Prostate gland (tissue), 2 donors: ENCODE results near the gene OSBPL8.

Experiments used
- POLR2A ChIP-seq: fragments of 450-650 bp; IDR thresholded peaks from one replicate; pipeline ENCODE4 v1.6.1; 2016; ENCODE audit warnings: antibody characterized with exemption, mild to moderate bottlenecking
- TF ChIP-seq, protein P1 (sequence below), 4 experiments: fragments of 200-600 bp in 2 of 4; fragments of 450-650 bp in 2 of 4; sonication (generic) in 2 of 4; IDR thresholded peaks; 1 replicate in 3 of 4; 2 replicates in 1 of 4; pipeline ENCODE4 v1.5.1; 2016 to 2019; ENCODE audit warnings: antibody characterized with exemption in 4 of 4, mild to moderate bottlenecking in 2 of 4, moderate library complexity in 2 of 4

DNA sequence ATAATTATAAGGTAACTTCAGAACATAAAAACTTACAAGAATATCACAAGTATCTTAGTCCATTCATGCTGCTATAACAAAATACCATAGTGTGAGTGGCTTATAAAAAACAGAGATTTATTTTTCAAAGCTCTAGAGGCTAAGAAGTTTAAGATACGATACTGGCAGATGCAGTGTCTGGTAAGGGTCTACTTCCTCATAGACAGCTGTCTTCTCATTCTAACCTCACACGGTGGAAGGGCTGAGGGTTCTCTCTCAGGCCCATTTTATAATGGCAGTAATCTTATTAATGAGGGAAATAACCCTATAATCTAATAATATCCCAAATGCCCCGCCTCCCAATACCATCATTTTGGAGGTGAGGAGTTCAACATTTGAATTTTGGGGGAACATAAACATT lies 23.7 kb upstream of the OSBPL8 start:
- TF ChIP-seq, protein P1, sequence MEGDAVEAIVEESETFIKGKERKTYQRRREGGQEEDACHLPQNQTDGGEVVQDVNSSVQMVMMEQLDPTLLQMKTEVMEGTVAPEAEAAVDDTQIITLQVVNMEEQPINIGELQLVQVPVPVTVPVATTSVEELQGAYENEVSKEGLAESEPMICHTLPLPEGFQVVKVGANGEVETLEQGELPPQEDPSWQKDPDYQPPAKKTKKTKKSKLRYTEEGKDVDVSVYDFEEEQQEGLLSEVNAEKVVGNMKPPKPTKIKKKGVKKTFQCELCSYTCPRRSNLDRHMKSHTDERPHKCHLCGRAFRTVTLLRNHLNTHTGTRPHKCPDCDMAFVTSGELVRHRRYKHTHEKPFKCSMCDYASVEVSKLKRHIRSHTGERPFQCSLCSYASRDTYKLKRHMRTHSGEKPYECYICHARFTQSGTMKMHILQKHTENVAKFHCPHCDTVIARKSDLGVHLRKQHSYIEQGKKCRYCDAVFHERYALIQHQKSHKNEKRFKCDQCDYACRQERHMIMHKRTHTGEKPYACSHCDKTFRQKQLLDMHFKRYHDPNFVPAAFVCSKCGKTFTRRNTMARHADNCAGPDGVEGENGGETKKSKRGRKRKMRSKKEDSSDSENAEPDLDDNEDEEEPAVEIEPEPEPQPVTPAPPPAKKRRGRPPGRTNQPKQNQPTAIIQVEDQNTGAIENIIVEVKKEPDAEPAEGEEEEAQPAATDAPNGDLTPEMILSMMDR (IDR thresholded peaks at IDR 0.05), result no peak
- TF ChIP-seq POLR2A, result no peak
